GM18951 (cell line): Measurements from ENCODE around the gene TEDC2.
"Not testable (repeated sequence)": the region's sequence is repeated elsewhere in the genome, so short reads cannot be mapped to it uniquely, and the experiment has no call there.

ENCODE experiments used
- POLR2A ChIP-seq: IDR thresholded peaks from 4 replicates; pipeline ENCODE4 v1.6.1; 2011; ENCODE audit warnings: mild to moderate bottlenecking; ENCODE audit not compliant: insufficient read length, insufficient read depth; ENCODE audit errors: extremely low read depth
- in situ Hi-C: fragments of 300-500 bp; cut with MboI; formaldehyde crosslinking; loops from one replicate; pipeline ENCODE4 v1.12.0; 2022; ENCODE audit warnings: low sequenced_read_pairs, mixed read lengths, inconsistent platforms; ENCODE audit not compliant: unreplicated experiment

TEDC2 gene

DNA sequence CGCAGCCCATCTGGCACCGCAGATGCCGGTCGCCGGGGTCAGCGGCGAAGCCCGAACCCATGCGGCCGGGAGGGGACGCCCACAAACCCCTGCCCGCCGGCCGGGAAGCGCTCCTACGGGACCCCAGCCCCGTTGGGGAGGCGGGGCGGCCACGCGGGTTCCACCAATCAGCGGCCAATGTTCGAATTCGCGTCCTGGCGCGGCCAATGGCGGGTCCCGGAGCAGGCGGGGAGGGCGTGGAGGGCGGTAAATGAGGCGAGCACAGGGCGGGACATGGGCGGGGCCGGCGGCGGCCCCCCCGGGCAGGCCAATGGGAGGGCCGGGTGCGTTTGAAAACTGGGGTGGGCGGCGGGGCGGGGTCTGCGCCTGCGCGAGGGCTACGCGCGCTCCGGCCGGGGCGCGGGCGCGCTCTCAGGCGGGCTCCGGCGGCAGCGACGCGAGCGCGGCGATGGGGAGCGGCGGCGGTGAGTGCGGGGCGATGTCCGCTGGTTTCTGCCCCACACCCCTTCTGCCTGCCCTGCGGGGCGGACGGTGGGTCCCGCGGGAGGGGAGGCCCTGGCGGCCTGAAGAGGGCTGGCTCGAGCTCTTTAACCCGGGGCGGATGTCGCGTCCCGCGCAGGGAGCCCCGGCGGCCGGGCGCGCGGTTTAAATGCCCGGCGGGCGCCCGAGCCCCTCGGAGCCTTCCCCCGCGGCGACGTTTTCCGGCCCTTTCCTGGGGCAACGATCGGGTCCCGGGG is 30.7 kb upstream of the TEDC2 start, which contains the start of gene CCNF:
CCNF (plus strand) TSS at position 414 of the 737 bp plus-strand sequence; CDS start at position 449, 35 bp downstream.
- peak; percentile 90 for TF ChIP-seq POLR2A
- in situ Hi-C loops, result no loop called here

DNA sequence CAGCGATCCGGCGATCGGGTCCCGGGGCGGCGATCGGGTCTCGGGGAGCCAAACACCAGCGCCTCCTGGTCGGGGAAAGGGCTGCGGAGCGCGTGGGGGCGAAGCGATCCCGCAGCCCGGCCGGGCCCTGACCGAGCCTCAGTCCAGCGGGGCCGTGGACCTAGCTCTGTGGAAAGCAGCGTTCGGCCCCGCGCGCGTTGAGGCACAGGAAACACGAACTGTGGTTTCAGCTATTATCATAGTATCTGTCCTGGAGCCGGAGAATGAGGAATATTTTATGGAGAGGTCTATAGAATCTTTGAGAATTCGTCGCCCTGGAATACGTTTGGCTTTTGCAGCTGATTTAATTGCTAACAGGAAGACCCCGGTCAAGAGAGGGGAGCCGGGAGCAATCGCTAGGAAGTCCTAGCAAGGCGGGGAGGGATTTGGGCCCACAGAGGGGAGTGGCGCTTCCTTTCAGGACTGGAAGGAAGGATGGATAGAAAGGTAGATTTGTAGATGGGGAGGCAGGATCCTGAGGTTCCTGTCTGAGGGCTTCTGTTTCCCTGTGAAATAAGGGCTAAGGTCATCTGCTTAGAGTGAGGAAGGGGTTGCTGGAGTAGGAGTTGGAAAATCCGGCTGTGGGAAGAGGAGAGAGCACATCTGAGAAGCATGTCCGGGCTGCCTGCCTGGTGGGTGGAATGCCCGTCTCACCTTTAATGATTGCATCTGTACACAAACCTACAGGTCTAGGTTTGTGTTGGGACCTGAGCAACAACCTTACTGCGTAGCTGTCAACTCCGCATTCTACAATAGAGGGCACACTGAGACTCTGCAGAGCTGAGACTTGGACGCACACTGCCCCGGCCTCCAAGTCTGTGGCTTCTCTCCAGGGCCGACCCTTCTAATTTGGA is 29.9 kb upstream of the TEDC2 start:
- in situ Hi-C loops, result no loop called here

DNA sequence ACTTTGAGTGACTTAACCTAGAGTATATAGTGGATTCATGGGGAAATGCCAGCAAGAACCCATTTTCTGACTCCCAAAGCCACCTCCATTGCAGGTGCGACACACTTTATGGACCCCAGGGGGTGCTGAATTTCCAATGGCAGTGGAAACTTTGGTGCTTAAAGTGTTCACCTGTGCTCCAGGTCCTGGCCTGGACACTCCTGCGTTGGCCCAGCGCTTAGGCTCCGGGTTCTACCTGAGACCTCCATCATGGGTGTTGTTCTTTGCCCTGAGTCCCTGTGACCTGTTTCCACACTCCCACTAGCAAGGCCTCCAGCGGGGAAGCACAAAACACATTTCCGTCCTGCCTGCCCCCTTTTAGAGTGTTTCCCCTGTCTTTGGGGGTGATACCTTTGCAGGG is 27.6 kb upstream of the TEDC2 start:
- no peak for TF ChIP-seq POLR2A
- in situ Hi-C loops, result no loop called here

More for the DNA sequence above, 29.9 kb upstream of the TEDC2 start:
- no peak for TF ChIP-seq POLR2A

DNA sequence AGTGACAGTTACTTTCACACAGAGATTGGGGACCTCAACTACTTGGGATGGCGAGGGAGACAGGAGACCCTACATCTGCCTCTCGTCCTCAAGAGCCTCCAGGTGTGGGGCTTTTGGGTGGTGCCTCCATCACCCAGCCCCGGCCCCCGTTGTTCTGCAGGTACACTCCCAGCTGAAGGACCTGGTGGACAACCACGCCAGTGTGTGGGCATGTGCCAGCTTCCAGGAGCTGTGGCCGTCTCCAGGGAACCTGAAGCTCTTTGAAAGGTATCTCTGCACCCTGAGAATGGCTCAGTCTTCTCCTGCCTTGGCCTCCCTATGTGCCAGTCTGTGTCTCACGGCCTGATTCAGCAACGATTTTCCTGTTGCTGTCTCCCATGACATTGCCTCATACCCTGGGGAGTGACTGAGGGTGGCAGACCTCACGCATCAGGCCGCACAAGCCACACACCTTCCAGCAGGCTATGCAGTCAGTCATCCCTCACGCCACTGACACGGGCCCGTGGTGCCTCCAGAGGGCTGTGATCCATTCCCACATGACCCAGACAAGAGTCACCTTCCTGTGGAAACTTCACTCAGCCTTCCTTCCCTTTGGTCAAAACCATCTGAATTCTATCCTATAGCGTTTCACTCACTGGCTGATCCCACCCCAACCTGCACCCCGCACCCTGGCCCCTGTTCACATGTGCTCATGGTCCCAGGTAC is 27.0 kb upstream of the TEDC2 start:
- no peak for TF ChIP-seq POLR2A
- in situ Hi-C loops, result no loop called here

DNA sequence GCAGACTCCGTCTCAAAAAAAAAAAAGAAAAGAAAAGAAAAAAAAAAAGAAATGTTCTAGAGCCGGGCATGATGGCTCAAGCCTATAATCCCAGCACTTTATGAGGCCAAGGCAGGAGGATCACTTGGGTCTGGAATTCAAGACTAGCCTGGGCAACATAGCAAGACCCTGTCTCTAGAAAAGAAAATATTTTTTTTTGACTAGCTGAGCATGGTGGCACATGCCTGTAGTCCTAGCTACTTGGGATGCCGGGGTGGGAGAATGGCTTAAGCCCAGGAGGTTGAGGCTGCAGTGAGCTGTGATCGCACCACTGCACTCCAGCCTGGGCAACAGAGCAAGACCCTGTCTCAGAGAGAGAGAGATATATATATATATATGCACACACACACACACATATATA is 24.7 kb upstream of the TEDC2 start:
- in situ Hi-C loops, result not testable (repeated sequence)

DNA sequence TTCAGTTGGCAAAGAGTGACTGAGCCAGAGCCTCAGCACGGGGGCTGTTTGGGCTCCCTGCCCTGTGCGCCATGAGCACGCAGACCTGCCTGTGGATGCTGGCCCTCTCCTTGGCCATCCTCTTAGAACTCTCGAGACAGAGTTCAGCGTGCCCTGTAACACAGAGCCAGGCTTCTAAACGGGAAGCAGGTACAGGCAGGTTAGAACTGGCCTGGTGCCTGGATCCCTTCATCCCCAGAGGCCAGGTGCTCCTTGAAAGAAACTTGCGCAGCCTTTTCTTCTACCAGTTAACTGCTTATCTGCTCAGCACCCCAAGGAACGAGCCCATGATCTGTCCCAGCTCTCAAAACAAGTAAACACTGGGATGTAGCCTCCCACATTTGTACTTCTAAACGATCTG is 23.8 kb upstream of the TEDC2 start:
- in situ Hi-C loops, result no loop called here
- no peak for TF ChIP-seq POLR2A

DNA sequence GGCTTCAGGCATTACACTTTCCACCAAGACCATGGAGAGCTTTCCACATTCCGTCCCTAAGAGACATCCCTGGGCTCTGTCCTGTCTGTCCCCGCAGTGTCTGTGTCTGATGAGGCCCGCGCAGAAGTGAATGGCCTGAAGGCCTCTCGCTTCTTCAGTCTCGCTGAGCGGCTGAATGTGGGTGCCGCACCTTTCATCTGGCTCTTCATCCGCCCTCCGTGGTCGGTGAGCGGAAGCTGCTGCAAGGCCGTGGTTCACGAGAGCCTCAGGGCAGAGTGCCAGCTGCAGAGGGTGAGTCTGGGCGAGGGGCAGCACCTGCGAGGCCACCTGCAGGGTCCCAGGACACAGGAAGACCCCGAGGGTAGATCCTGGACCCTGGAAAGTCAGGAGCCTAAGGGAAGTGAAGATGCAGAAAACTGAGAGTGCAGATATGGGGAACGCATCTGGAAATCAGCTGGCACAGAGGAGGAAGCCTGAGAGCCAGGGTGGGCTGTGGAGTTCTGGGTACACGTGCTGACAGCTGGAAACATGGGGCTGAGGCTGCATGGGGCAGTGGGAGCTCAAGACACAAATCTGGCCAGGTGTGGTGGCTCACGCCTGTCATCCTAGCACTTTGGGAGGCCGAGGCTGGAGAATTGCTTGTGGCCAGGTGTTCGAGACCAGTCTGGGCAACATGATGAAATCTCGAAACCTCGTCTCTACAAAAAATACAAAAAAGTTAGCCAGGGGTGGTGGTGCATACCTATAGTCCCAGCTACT is 22.7 kb upstream of the TEDC2 start:
- no peak for TF ChIP-seq POLR2A
- in situ Hi-C loops, result no loop called here

DNA sequence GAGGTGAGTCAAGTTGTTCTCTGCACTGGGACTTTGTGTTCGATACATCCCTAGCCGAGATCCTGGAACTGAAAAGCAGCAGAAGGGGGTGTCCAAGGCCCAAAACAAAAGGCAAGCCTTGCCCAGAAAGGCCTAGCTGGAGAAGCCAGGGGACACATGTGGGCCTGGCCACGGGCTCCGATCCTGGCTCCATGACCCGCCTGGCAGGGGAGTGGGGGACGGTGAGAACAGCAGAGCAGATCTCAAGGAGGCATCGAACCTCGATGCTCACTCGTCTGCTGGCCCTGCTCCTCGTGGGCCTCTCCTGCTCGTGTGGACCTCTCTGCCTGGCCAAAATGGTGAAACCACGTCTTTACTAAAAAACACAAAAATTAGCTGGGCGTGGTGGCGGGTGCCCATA is 21.8 kb upstream of the TEDC2 start:
- TF ChIP-seq POLR2A, result no peak
- in situ Hi-C loops, result no loop called here

DNA sequence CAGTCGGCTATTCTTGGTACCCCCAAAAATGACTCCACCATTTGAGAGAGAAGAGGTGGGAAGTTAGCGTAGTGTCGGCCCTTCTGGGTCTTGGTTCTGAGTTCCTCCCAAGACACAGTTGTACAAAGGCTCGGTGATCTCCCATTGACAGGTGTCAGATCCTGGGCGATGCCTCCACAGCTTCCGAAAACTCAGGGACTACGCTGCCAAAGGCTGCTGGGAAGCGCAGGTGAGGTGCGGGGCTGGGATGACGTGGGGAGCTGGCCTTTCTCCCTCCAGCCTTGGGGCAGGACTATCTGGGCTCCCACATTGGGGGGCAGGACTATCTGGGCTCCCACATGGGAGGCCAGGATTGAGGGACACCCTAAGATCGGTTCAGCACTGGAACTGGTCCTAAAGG is 20.3 kb upstream of the TEDC2 start:
- in situ Hi-C loops, result no loop called here
- TF ChIP-seq POLR2A, result no peak

DNA sequence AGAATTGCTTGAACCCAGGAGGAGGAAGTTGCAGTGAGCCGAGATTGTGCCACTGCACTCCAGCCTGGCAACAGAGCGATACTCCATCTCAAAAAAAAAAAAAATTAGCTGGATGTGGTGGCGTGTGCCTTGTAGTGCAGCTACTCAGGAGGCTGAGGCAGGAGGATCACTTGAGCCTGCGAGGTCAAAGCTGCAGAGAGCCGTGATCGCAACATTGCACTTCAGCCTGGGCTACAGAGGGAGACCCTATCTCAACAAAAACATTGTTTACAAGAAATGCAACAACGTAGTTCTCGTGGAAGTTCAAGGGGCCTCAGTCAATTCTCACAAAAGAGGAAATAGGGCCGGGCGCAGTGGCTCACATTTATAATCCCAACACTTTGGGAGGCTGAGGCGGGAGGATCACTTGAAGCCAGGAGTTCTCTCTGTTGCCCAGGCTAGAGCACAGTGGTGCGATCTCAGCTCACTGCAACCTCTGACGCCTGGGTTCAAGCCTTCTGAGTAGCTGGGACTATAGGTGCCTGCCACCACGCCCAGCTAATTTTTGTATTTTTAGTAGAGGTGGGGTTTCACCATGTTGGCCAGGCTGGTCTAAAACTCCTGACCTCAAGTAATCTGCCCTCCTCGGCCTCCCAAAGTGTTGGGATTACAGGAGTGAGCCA is 18.6 kb upstream of the TEDC2 start:
- in situ Hi-C loops, result not testable (repeated sequence)

DNA sequence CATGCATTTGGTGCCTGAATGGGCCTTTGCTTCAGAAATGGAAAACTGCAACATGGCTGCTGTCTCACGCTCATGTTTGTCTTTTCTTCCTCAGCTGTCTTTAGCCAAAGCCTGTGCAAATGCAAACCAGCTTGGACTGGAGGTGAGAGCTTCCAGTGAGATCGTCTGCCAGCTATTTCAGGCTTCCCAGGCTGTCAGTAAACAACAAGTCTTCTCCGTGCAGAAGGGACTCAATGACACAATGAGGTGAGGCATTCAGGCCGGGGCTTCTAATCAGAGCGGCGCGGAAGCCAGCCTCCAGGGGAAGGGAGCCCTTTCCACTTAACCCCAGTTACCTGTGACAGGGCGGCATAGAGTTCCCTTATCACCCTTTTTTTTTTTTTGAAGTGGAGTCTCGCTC is 16.4 kb upstream of the TEDC2 start:
- in situ Hi-C loops, result no loop called here
- TF ChIP-seq POLR2A, result no peak

DNA sequence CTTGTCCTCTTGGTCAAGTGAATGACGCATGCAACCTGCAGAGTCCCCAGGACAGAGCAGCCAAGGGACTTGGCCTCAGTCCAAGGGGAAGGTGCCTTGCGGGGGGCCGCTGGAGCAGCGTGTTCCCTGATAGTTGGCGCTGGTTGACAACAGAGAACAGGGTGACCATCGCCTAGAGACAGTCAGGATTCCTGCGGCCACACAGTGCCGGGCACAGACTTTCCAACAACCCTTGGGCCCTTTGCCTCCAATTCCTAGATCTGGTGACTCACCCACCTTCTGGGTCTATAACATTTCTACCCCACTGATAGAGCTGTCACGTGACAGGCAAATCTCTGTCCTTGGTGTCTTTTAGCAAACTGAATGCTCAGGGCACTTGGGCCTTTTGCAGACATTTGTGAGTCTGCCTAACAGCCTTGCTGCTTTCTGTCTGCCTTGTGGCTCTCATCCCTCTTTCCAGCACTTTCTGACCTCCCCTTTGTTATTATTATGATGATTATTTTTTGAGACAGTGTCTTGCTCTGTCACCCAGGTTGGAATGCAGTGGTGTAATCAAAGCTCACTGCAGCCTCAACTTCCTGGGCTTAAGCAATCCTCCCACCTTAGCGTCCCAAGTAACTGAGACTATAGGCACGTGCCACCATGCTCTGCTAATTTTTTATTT is 11.9 kb upstream of the TEDC2 start:
- no peak for TF ChIP-seq POLR2A
- in situ Hi-C loops, result no loop called here
